GM11168 (cell line): ENCODE data around the gene MATN1.

ENCODE experiments used
- in situ Hi-C: fragments of 300-500 bp; cut with MboI; formaldehyde crosslinking; loops from one replicate; pipeline ENCODE4 v1.12.0; 2022; ENCODE audit warnings: low sequenced_read_pairs; ENCODE audit not compliant: unreplicated experiment

Gene MATN1

GRCh38 chr1:30668546-30669327 is 54.6 kb downstream of the MATN1 start:
- in situ Hi-C loops = no loop called here

- in situ Hi-C loops = no loop called here
Observed at GRCh38 chr1:30668024-30668423, 55.4 kb downstream of the MATN1 start.

GRCh38 chr1:30666756-30667273 is 56.6 kb downstream of the MATN1 start:
- in situ Hi-C loops = no loop called here

GRCh38 chr1:30665216-30666010 is 58.0 kb downstream of the MATN1 start:
- in situ Hi-C loops = no loop called here

GRCh38 chr1:30664103-30664755 is 59.2 kb downstream of the MATN1 start:
- in situ Hi-C loops = no loop called here

GRCh38 chr1:30663596-30664091 is 59.7 kb downstream of the MATN1 start:
- in situ Hi-C loops = no loop called here

GRCh38 chr1:30662291-30662840 is 61.0 kb downstream of the MATN1 start:
- in situ Hi-C loops = no loop called here

GRCh38 chr1:30661311-30661710 is 62.1 kb downstream of the MATN1 start:
- in situ Hi-C loops = no loop called here
